Transverse colon (tissue), 3 donors: ENCODE measurements around the gene TNFSF10.

Source experiments
- POLR2A ChIP-seq: fragments of 450-650 bp; IDR thresholded peaks from one replicate; pipeline ENCODE4 v1.6.1; 2016; ENCODE audit warnings: antibody characterized with exemption, mild to moderate bottlenecking, moderate library complexity
- TF ChIP-seq, protein P1 (sequence below), 5 experiments: fragments of 200-600 bp in 3 of 5; fragments of 450-650 bp in 2 of 5; sonication (generic) in 3 of 5; IDR thresholded peaks; 1 replicate in 2 of 5; 2 replicates in 3 of 5; pipeline ENCODE4 v1.5.1; 2016 to 2017; ENCODE audit warnings: antibody characterized with exemption in 5 of 5, inconsistent platforms in 3 of 5, mild to moderate bottlenecking in 2 of 5, moderate library complexity in 1 of 5

DNA sequence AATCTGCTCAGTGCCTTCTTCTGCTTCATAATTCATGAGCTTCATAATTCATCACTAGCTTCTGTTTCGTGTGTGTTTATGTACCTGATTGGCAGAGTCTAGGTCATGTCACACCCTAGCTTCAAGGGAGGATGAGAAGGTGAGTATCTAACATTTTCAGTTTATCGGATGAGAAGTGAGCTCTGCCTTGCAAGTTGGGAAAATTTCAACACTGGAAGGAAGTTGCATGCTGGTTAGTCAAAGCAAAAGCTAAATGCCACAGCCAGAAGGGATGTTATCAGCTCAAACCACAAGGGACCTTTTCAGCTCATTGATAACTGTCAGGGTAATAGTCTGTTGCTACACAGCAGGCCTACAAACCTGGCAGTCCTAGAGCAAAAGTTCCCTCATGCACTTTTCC is 7.3 kb upstream of the TNFSF10 start:
- TF ChIP-seq, protein P1, sequence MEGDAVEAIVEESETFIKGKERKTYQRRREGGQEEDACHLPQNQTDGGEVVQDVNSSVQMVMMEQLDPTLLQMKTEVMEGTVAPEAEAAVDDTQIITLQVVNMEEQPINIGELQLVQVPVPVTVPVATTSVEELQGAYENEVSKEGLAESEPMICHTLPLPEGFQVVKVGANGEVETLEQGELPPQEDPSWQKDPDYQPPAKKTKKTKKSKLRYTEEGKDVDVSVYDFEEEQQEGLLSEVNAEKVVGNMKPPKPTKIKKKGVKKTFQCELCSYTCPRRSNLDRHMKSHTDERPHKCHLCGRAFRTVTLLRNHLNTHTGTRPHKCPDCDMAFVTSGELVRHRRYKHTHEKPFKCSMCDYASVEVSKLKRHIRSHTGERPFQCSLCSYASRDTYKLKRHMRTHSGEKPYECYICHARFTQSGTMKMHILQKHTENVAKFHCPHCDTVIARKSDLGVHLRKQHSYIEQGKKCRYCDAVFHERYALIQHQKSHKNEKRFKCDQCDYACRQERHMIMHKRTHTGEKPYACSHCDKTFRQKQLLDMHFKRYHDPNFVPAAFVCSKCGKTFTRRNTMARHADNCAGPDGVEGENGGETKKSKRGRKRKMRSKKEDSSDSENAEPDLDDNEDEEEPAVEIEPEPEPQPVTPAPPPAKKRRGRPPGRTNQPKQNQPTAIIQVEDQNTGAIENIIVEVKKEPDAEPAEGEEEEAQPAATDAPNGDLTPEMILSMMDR (IDR thresholded peaks at IDR 0.05) = no peak
- TF ChIP-seq POLR2A = no peak
